Fibroblast of skin of right biceps (primary cell): ENCODE results near the gene ZNF627.
"Not testable (repeated sequence)": the region's sequence is repeated elsewhere in the genome, so short reads cannot be mapped to it uniquely, and the experiment has no call there.

Experiments
- DNase-seq: peaks from one replicate; pipeline ENCODE4 v3.0.0-alpha.2; 2013

The ZNF627 gene

DNA sequence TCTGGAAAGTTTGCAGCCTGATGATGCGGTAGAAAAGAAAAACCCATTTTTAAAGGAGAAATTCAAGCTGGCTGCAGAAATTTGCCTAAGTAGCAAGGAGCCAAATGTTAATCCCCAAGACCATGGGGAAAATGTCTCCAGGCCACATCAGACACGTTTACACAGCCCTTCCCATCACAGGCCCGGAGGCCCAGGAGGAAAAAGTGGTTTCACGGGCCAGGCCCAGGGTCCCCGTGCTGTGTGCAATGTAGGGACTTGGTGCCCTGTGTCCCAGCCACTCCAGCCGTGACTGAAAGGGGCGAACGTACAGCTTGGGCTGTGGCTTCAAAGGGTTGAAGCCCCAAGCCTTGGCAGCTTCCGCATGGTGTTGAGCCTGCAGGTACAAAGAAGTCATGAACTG lies 35.9 kb downstream of the ZNF627 start:
- no peak for DNase-seq

DNA sequence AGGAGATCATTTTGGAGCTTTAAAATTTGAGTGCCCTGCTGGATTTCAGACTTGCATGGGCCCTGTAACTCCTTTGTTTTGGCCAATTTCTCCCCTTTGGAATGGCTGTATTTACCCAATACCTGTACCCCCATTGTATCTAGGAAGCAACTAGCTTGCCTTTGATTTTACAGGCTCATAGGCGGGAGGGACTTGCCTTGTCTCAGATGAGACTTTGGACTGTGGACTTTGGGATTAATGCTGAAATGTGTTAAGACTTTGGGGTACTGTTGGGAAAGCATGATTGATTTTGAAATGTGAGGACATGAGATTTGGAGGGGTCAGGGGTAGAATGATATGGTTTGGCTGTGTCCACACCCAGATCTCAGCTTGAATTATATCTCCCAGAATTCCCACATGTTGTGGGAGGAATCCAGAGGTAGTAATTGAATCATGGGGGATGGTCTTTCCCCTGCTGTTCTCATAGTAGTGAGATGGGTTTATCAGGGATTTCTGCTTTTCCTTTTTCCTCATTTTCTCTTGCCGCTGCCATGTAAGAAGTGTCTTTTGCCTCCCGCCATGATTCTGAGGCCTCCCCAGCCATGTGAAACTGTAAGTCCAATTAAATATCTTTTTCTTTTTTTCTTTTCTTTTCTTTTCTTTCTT lies 36.9 kb downstream of the ZNF627 start:
- not testable (repeated sequence) for DNase-seq

GRCh38 chr19:11639245-11639601 lies 41.9 kb downstream of the ZNF627 start:
- no peak for DNase-seq

DNA sequence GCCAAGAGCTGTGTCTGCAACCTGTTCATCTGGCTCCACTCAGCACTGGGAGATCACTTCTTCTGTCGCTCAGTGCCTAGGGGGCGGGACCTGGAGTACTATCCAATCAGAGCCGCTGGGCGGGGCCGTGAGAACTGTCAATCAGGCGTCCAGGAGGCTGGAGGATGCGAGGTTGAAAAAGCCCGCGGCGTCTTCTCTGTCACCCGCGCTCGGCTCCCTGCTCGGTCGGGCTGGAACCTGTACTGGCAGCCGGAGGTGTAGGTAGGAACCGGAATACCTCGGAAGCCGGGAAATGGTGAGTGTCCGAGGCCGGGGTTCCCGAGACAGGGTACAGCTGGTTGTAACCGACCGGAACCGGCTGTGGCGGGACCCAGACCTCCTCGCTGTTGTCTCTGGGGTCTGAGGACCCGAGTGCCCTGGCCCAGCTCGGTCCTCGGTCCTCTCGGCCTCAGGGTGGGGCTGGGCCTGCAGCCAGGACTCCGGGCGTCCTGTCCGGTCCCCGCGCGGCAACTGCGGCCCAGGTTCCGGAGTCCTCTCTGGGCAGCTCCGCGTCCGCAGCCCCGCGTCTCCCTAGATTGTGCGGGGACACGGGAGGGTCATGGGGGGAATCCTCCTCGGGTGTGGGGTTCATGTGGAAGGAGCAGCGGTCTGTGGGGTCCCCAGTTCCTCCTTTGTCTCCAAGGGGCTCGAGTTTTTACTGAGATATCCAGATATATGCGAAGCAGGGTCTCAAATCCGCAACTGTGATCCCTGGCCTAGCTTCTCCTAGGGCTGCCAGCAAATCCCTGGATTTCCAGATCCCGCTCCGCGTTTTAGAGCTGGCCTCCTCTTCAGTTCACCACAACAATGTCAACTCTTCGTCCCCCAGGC lies 42.6 kb downstream of the ZNF627 start:
- DNase-seq = peak; percentile 90

- no peak for DNase-seq
Measured at GRCh38 chr19:11641244-11641643, 44.0 kb downstream of the ZNF627 start.

GRCh38 chr19:11642902-11643301 lies 45.6 kb downstream of the ZNF627 start:
- DNase-seq = no peak

- peak; percentile 10 for DNase-seq
Measured at GRCh38 chr19:11649941-11650340, 52.7 kb downstream of the ZNF627 start.

DNA sequence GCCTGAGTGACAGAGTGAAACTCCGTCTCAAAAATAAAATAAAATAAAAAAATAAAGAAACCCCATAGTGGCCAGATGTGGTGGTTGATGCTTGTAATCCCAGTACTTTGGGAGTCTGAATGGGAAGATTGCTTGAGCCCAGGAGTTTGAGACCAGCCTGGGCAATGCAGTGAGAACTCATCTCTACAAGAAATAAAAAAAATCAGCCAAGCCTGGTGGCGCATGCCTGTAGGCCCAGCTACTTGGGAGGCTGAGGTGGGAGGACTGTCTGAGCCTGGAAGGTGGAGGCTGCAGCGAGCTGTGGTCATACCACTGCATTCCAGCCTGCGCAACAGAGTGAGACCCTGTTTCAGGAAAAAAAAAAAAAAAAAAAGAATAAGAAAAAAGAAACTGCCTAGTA lies 53.8 kb downstream of the ZNF627 start:
- no peak for DNase-seq

- DNase-seq = no peak
Measured at GRCh38 chr19:11652056-11652455, 54.8 kb downstream of the ZNF627 start.

DNA sequence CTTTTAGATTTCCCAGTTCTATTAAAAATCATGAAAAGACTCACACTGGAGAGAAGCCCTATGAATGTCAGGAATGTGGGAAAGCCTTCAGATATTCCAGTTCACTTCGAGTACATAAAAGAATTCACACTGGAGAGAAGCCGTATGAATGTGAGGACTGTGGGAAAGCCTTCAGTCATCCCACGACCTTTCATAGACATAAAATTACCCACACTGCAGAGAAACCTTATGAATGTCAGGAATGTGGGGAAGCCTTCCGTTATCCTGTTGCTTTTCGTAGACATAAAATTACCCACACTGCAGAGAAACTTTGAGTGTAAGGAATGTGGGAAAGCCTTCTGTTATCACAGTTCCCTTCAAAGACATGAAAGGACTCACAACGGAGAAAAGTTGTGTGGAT lies 55.2 kb downstream of the ZNF627 start:
- no peak for DNase-seq

DNA sequence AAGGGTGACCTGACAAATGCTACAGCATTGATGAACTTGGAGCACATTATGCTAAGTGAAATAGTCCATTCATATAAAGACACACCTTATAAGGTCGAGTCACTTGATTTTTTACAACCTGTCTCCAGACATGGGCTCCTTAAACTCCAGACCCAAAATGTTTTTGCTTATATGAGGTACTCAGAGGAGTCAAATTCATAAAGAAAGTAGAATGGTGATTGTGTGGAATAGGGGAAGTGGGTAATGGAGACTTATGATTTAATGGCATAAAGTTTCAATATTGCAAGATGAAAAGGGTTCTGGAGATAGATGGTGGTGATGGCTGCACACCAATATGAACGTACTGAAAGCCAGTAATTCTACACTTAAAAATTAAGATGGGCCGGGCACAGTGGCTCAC lies 59.3 kb downstream of the ZNF627 start:
- no peak for DNase-seq

DNA sequence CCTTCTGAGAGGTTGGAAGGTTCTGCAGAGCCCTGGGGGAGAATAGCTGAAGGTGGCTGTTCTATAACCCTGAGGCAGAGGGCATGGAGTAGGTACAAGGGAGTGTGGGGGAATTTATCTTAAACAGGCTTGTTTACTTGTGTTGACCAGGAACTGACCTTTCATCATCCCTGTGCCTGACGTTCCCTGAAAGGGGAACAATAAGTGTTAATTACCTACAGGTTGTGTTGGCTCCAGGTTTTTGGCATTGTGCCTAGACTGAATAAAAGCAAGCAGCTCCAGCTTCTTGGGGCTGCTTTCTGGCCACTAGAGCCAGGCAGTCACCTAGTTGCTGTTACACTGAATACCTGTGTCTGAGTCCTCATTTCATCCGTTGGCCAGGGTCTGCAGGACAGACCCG lies 60.0 kb downstream of the ZNF627 start:
- no peak for DNase-seq

- no peak for DNase-seq
Measured at GRCh38 chr19:11658970-11659369, 61.7 kb downstream of the ZNF627 start.

- no peak for DNase-seq
Measured at GRCh38 chr19:11659612-11660011, 62.3 kb downstream of the ZNF627 start.

- no peak for DNase-seq
Measured at GRCh38 chr19:11662278-11662677, 65.0 kb downstream of the ZNF627 start.

GRCh38 chr19:11663181-11663591 lies 65.9 kb downstream of the ZNF627 start:
- no peak for DNase-seq
